Fibroblast of peridontal ligament (primary cell): ENCODE results near the gene GORASP1.

ENCODE experiments used
- DNase-seq: peaks from one replicate; pipeline ENCODE4 v3.0.0-alpha.2; 2010; ENCODE audit errors: extremely low read depth

GORASP1 gene

GRCh38 chr3:39102504-39103323 lies 4.7 kb downstream of the GORASP1 start:
- DNase-seq, result no peak

GRCh38 chr3:39101022-39101689 lies 6.3 kb downstream of the GORASP1 start:
- peak; percentile 33 for DNase-seq

GRCh38 chr3:39100500-39100886 lies 6.9 kb downstream of the GORASP1 start:
- DNase-seq, result no peak

GRCh38 chr3:39099738-39100499 lies 7.5 kb downstream of the GORASP1 start:
- DNase-seq, result no peak

- no peak for DNase-seq
Measured at GRCh38 chr3:39099242-39099641, 8.2 kb downstream of the GORASP1 start.

- DNase-seq, result no peak
Measured at GRCh38 chr3:39098473-39099000, 8.9 kb downstream of the GORASP1 start.

GRCh38 chr3:39097716-39098472 lies 9.5 kb downstream of the GORASP1 start:
- DNase-seq, result no peak

- no peak for DNase-seq
Measured at GRCh38 chr3:39096775-39097174, 10.7 kb downstream of the GORASP1 start.

- DNase-seq, result no peak
Measured at GRCh38 chr3:39095778-39096177, 11.6 kb downstream of the GORASP1 start.

- DNase-seq, result no peak
Measured at GRCh38 chr3:39094851-39095677, 12.4 kb downstream of the GORASP1 start.

- peak; percentile 35 for DNase-seq
Measured at GRCh38 chr3:39090922-39091321, 16.5 kb downstream of the GORASP1 start.

- no peak for DNase-seq
Measured at GRCh38 chr3:39088889-39089288, 18.5 kb downstream of the GORASP1 start.

GRCh38 chr3:39088456-39088855 lies 19.0 kb downstream of the GORASP1 start:
- no peak for DNase-seq

GRCh38 chr3:39086144-39086543 lies 21.3 kb downstream of the GORASP1 start:
- no peak for DNase-seq

- DNase-seq, result no peak
Measured at GRCh38 chr3:39082666-39083313, 24.6 kb downstream of the GORASP1 start.

- no peak for DNase-seq
Measured at GRCh38 chr3:39080026-39080425, 27.4 kb downstream of the GORASP1 start.

GRCh38 chr3:39079530-39079929 lies 27.9 kb downstream of the GORASP1 start:
- no peak for DNase-seq

- DNase-seq, result no peak
Measured at GRCh38 chr3:39075910-39076309, 31.5 kb downstream of the GORASP1 start.

- no peak for DNase-seq
Measured at GRCh38 chr3:39068556-39068955, 38.9 kb downstream of the GORASP1 start.

- DNase-seq, result no peak
Measured at GRCh38 chr3:39067286-39067685, 40.1 kb downstream of the GORASP1 start.
